SK-N-MC (cell line): ENCODE measurements around the gene MPLKIP.
"Not testable (repeated sequence)": the region's sequence is repeated elsewhere in the genome, so short reads cannot be mapped to it uniquely, and the experiment has no call there.

Experiments
- DNase-seq: peaks from one replicate; pipeline ENCODE4 v3.0.0-alpha.2; 2011; ENCODE audit warnings: low read depth, low spot score
- H3K27ac ChIP-seq: fragments of 200-600 bp; sonication (generic); 2 replicates; pipeline ENCODE4 v1.5.1; 2016; ENCODE audit warnings: mixed run types
- H3K36me3 ChIP-seq: fragments of 200-600 bp; sonication (generic); 2 replicates; pipeline ENCODE4 v1.6.1; 2017; ENCODE audit warnings: antibody characterized with exemption, low read length, mixed read lengths; ENCODE audit not compliant: insufficient read depth
- H3K4me3 ChIP-seq: fragments of 200-600 bp; sonication (generic); 2 replicates; pipeline ENCODE4 v1.5.1; 2016
- H3K9ac ChIP-seq: fragments of 200-600 bp; sonication (generic); 2 replicates; pipeline ENCODE4 v1.8.0; 2017; ENCODE audit warnings: mixed run types, mixed read lengths; ENCODE audit not compliant: insufficient read length
- H3K9me3 ChIP-seq: fragments of 200-600 bp; sonication (generic); 2 replicates; pipeline ENCODE4 v1.6.1; 2017; ENCODE audit warnings: low read depth, mild to moderate bottlenecking, antibody characterized with exemption, low read length, moderate library complexity, mixed read lengths
- EZH2 ChIP-seq: fragments of 200-600 bp; sonication (generic); IDR thresholded peaks from one replicate; pipeline ENCODE4 v1.6.1; 2017; ENCODE audit warnings: antibody characterized with exemption
- FOXP2 ChIP-seq: optimal IDR thresholded peaks from 2 replicates; pipeline ENCODE3; 2011; ENCODE audit warnings: mild to moderate bottlenecking, moderate library complexity; ENCODE audit not compliant: insufficient read depth; ENCODE audit errors: extremely low read length, control extremely low read depth
- POLR2AphosphoS5 ChIP-seq: IDR thresholded peaks from 2 replicates; pipeline ENCODE4 v1.6.1; 2012; ENCODE audit warnings: mild to moderate bottlenecking, low read depth, low read length, borderline replicate concordance

Gene MPLKIP

DNA sequence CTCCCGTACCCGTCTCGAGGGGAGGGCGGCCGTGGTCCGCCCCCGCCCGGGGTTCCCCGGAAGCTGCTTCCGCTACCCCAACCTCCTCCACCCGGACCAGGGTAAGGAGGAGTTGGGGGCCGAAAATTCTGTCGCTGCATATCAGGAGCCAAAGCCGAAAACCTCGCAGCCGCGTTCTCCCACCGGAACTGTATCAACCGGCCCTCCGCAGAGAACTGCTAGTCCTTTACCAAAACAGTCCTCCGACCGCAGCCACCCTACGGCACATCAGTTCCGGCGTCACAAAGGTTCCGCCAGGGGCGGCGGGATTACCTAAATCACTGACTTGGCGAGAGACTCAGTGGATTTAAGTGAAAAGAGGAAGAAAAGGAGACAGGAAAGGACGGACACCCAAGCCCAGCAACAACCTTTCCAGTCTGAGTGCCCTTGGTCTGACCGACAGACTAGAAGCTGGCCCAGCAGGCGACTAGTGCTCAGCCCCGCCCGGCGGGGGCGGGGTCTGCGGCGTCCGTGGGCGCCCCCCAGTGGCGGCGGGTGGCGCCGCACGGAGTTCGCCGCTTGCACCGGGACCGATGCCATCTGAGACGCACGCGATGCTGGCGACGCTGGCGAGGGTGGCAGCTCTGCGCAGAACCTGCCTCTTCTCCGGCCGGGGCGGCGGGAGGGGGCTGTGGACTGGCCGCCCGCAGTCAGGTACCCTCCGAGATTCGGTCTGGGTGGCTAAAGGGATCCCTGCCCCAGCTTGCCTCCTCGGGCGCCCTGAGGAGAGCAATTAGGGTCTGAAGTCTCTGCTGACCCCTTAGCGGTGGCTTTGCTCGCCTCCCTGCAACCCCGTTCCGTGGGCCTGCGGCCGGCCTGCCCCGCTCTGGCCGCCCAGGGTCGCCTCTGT lies at the start of gene MPLKIP, which contains the start of gene SUGCT:
Gene MPLKIP (minus strand): TSS at position 195 of the 889 bp plus-strand sequence. CDS start 55 bp downstream, at position 140.
Gene SUGCT (plus strand): TSS at position 578 of the 889 bp plus-strand sequence.
- Histone ChIP-seq H3K9me3 (no peaks in the 10 kb centered on the region), H3K27ac (peak within 1 kb of the TSS; percentile 93), H3K9ac (peak within 1 kb of the TSS; percentile 94), H3K4me3 (peak within 1 kb of the TSS; percentile 94), H3K36me3 (peaks cover 25% of the 10 kb centered on the region)
- TF ChIP-seq EZH2 (no peak), POLR2AphosphoS5 (peak; percentile 81), FOXP2 (no peak)
- DNase-seq = peak; percentile 72

DNA sequence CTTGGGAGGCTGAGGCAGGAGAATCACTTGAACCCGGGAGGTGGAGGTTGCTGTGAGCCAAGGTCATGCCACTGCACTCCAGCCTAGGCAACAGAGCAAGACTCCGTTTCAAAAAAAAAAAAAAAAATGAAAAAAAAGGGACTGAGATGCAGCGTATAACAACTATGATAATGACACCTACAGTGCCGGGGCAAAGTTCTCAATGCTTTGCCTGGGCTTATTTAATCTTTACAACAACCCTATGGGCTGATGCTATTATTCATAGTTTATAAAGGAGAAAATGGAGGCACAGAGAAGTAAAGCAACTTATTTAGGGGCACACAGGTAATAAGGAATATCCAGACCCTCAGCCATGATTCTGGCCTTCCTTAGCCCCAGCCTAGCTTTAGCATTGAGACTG lies 48.0 kb upstream of the MPLKIP start:
- H3K9me3 ChIP-seq = no peaks in the 10 kb centered on the region
- TF ChIP-seq FOXP2 = no peak
- no peak for TF ChIP-seq POLR2AphosphoS5
- no peak for TF ChIP-seq EZH2

GRCh38 chr7:40177071-40177470 lies 42.6 kb upstream of the MPLKIP start:
- no peak for TF ChIP-seq POLR2AphosphoS5
- no peak for TF ChIP-seq FOXP2
- TF ChIP-seq EZH2 = no peak
- Histone ChIP-seq H3K27ac (no peak overlapping the region), H3K9ac (no peak overlapping the region), H3K9me3 (no peaks in the 10 kb centered on the region), H3K36me3 (no peaks in the 10 kb centered on the region), H3K4me3 (no peak overlapping the region)
- DNase-seq = no peak

More for the DNA sequence above, 48.0 kb upstream of the MPLKIP start:
- H3K36me3 ChIP-seq = no peaks in the 10 kb centered on the region
- no peak overlapping the region for H3K4me3 ChIP-seq
- no peak overlapping the region for H3K9ac ChIP-seq
- DNase-seq = no peak
- no peak overlapping the region for H3K27ac ChIP-seq

DNA sequence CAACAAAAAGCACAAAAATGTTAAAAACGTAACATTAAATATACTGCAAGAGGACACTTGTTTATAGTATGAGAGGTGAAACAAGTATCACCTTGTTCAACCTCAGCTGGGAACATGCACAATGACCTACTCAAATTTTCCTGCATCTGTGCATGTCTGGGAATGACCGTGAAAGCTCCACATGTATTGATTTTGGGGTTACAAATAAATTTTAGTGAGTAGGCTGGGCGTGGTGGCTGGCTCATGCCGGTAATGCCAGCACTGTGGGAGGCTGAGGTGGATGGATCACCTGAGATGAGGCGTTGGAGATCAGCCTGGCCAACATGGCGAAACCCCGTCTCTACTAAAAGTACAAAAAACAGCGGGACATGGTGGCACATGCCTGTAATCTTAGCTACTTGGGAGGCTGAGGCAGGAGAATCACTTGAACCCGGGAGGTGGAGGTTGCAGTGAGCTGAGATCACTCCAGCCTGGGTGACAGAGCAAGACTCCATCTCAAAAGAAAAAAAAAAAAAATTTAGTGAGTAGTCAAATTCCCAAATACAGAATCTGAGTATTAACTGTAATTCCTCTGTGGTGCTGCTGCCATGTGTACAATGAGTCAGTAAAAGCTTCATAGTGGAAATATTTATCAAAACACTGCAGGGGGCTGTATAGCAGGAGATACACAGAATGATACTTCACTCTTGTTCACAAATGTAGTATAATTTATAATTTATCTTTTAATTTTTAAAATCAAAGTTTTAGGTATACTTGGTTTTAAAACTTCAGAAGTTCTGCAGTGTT lies 41.5 kb upstream of the MPLKIP start:
- Histone ChIP-seq H3K4me3 (no peak overlapping the region), H3K36me3 (no peaks in the 10 kb centered on the region), H3K9ac (no peak overlapping the region), H3K27ac (no peak overlapping the region), H3K9me3 (no peaks in the 10 kb centered on the region)
- no peak for DNase-seq
- TF ChIP-seq POLR2AphosphoS5 = no peak
- TF ChIP-seq EZH2 = no peak
- TF ChIP-seq FOXP2 = no peak

GRCh38 chr7:40175256-40175655 lies 40.8 kb upstream of the MPLKIP start:
- not testable (repeated sequence) for DNase-seq, H3K4me3 ChIP-seq, H3K9ac ChIP-seq, H3K27ac ChIP-seq, H3K36me3 ChIP-seq, H3K9me3 ChIP-seq

GRCh38 chr7:40173121-40173520 lies 38.7 kb upstream of the MPLKIP start:
- H3K4me3 ChIP-seq, H3K36me3 ChIP-seq, H3K9me3 ChIP-seq, H3K27ac ChIP-seq, DNase-seq, H3K9ac ChIP-seq: not testable (repeated sequence)

- H3K9ac ChIP-seq, H3K36me3 ChIP-seq, H3K4me3 ChIP-seq, H3K27ac ChIP-seq, DNase-seq, H3K9me3 ChIP-seq: not testable (repeated sequence)
Observed at GRCh38 chr7:40168266-40168665, 33.8 kb upstream of the MPLKIP start.

GRCh38 chr7:40167291-40167690 lies 32.9 kb upstream of the MPLKIP start:
- no peak for DNase-seq
- Histone ChIP-seq H3K36me3 (no peaks in the 10 kb centered on the region), H3K27ac (no peak overlapping the region), H3K4me3 (no peak overlapping the region), H3K9me3 (no peaks in the 10 kb centered on the region), H3K9ac (no peak overlapping the region)
- TF ChIP-seq FOXP2 (no peak), EZH2 (no peak), POLR2AphosphoS5 (no peak)

DNA sequence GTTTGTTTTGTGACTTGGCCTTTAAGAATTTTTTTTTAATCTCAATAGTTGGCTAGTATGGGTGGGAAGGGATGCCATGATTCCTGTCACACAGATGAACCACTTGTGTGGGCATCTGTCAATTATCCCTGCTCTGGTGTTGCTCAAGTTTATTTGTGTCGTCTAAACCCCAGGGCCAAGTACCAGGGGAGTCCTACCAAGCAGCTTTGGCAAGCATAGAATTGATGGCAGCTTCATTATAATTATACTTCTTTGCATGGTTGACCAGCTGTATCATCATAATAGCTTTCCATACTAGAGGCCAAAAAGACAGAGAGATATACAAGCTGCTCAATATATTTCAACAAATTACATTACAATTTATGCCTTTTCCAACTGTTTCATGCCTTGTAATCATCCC lies 30.8 kb upstream of the MPLKIP start:
- no peak overlapping the region for H3K9ac ChIP-seq
- no peak overlapping the region for H3K27ac ChIP-seq
- H3K9me3 ChIP-seq = no peaks in the 10 kb centered on the region
- DNase-seq = no peak
- no peak overlapping the region for H3K4me3 ChIP-seq
- no peaks in the 10 kb centered on the region for H3K36me3 ChIP-seq
- TF ChIP-seq EZH2 (no peak), POLR2AphosphoS5 (no peak), FOXP2 (no peak)
